ENCODE data around the gene B4GALNT4. TPM values are rescaled to one million over a fixed set of nuclear protein-coding genes. Genes with fewer than 3 reads are reported as not detected.
"Not testable (repeated sequence)": the region's sequence is repeated elsewhere in the genome, so short reads cannot be mapped to it uniquely, and the experiment has no call there.

The B4GALNT4 gene
- total RNA-seq, 2 donors from 2014 or later, result 2.1 TPM; not detected in 1

- H3K4me1 ChIP-seq, result peaks cover 16% of the 10 kb centered on the region
- TF ChIP-seq POLR2A (IDR thresholded peaks at IDR 0.05), result no peak
- TF ChIP-seq CTCF (IDR thresholded peaks at IDR 0.05), result no peak
- ATAC-seq (peak; percentile 5), DNase-seq (no peak)
- no peak overlapping the region for H3K4me3 ChIP-seq
- WGBS, 2 donors, result 69% methylated on average over 5 to 6 of the region's 6 CpGs
- H3K27me3 ChIP-seq, result no peaks in the 10 kb centered on the region
- no peaks in the 10 kb centered on the region for H3K9me3 ChIP-seq
- H3K36me3 ChIP-seq (replicated peaks in 1 of 2; ENCODE audit: insufficient read depth in 1 of 2, low read depth in 2 of 2), result no peaks in the 10 kb centered on the region
- intact Hi-C loops (cut with DNase I), result no loop called here
- H3K27ac ChIP-seq, result peak overlapping the region in 3 of 4 donors; percentile 64 to 81 (median 75)
Observed at GRCh38 chr11:326592-326841, 42.8 kb upstream of the B4GALNT4 start.

- H3K4me3 ChIP-seq, result no peak overlapping the region
- peak; percentile 70 to 89 (median 80) for DNase-seq
- intact Hi-C loops (cut with DNase I), result no loop called here
- 14 to 19% methylated on average over 9 to 19 of the region's 19 CpGs for WGBS, 2 donors
- no peaks in the 10 kb centered on the region for H3K36me3 ChIP-seq (replicated peaks in 1 of 2; ENCODE audit: insufficient read depth in 1 of 2, low read depth in 2 of 2)
- TF ChIP-seq CTCF (IDR thresholded peaks at IDR 0.05) (no peak), POLR2A (IDR thresholded peaks at IDR 0.05) (peak in 1 of 3 donors; percentile 16)
- H3K9me3 ChIP-seq, result no peaks in the 10 kb centered on the region
- no peaks in the 10 kb centered on the region for H3K27me3 ChIP-seq
- H3K27ac ChIP-seq, result peak overlapping the region in 3 of 4 donors; percentile 64 to 81 (median 75)
- peak; percentile 78 for ATAC-seq
- peaks cover 16% of the 10 kb centered on the region for H3K4me1 ChIP-seq
Observed at GRCh38 chr11:326842-327580, 42.3 kb upstream of the B4GALNT4 start.

GRCh38 chr11:327581-327923, 41.7 kb upstream of the B4GALNT4 start:
- Histone ChIP-seq H3K4me3 (no peak overlapping the region), H3K4me1 (peaks cover 16% of the 10 kb centered on the region), H3K27me3 (no peaks in the 10 kb centered on the region), H3K9me3 (no peaks in the 10 kb centered on the region), H3K27ac (peak overlapping the region in 3 of 4 donors; percentile 64 to 81 (median 75)), H3K36me3 (replicated peaks in 1 of 2; ENCODE audit: insufficient read depth in 1 of 2, low read depth in 2 of 2) (no peaks in the 10 kb centered on the region)
- no peak for ATAC-seq
- WGBS, 2 donors, result 92 to 95% methylated on average over 3 of the region's 3 CpGs
- TF ChIP-seq CTCF (IDR thresholded peaks at IDR 0.05) (no peak), POLR2A (IDR thresholded peaks at IDR 0.05) (no peak)
- no peak for DNase-seq
- intact Hi-C loops (cut with DNase I), result no loop called here

GRCh38 chr11:328012-328411, 41.3 kb upstream of the B4GALNT4 start:
- Histone ChIP-seq H3K9me3 (no peaks in the 10 kb centered on the region), H3K36me3 (replicated peaks in 1 of 2; ENCODE audit: insufficient read depth in 1 of 2, low read depth in 2 of 2) (no peaks in the 10 kb centered on the region), H3K4me3 (no peak overlapping the region), H3K27me3 (no peaks in the 10 kb centered on the region), H3K4me1 (peaks cover 16% of the 10 kb centered on the region), H3K27ac (no peak overlapping the region)
- ATAC-seq, result no peak
- 90 to 94% methylated on average over 11 to 13 of the region's 13 CpGs for WGBS, 2 donors
- no peak for DNase-seq
- intact Hi-C loops (cut with DNase I), result no loop called here
- TF ChIP-seq POLR2A (IDR thresholded peaks at IDR 0.05) (no peak), CTCF (IDR thresholded peaks at IDR 0.05) (no peak)

GRCh38 chr11:328516-329100, 40.7 kb upstream of the B4GALNT4 start:
- intact Hi-C loops (cut with DNase I), result not testable (repeated sequence)

More at GRCh38 chr11:328516-329100, 40.7 kb upstream of the B4GALNT4 start:
- H3K4me1 ChIP-seq, result peaks cover 16% of the 10 kb centered on the region
- not testable (repeated sequence) for H3K4me3 ChIP-seq; H3K36me3 ChIP-seq (replicated peaks in 1 of 2; ENCODE audit: insufficient read depth in 1 of 2, low read depth in 2 of 2); H3K9me3 ChIP-seq; DNase-seq; H3K27ac ChIP-seq; ATAC-seq; H3K27me3 ChIP-seq
- WGBS, 2 donors, result 85 to 89% methylated on average over 15 of the region's 15 CpGs
